SKM-1 (cell line): Measurements from ENCODE around the gene POLR2M.
A peak's percentile ranks its signal among the peaks of the same experiment; 100 is the strongest.

ENCODE experiments used
- DNase-seq: peaks from one replicate; lab custom pipeline; 2025; ENCODE audit not compliant: unreplicated experiment; lab: John Stamatoyannopoulos, UW

The POLR2M gene

GRCh38 chr15:57706405-57707209, at the start of gene POLR2M:
Gene POLR2M, plus strand, starts transcription at chr15:57706714. Its CDS starts 129 bp downstream, at chr15:57706843.
- DNase-seq, result peak; percentile 66

GRCh38 chr15:57657619-57658018, 48.9 kb upstream of the POLR2M start:
- no peak for DNase-seq

GRCh38 chr15:57662091-57662744, 44.3 kb upstream of the POLR2M start:
- no peak for DNase-seq

- DNase-seq, result no peak
Measured at GRCh38 chr15:57662802-57663201, 43.7 kb upstream of the POLR2M start.

GRCh38 chr15:57663262-57663661, 43.3 kb upstream of the POLR2M start:
- no peak for DNase-seq

GRCh38 chr15:57665194-57665593, 41.3 kb upstream of the POLR2M start:
- no peak for DNase-seq

- no peak for DNase-seq
Measured at GRCh38 chr15:57665939-57666338, 40.6 kb upstream of the POLR2M start.

GRCh38 chr15:57667171-57667849, 39.2 kb upstream of the POLR2M start:
- DNase-seq, result no peak

GRCh38 chr15:57668016-57668415, 38.5 kb upstream of the POLR2M start:
- no peak for DNase-seq

- no peak for DNase-seq
Measured at GRCh38 chr15:57671636-57672035, 34.9 kb upstream of the POLR2M start.

- no peak for DNase-seq
Measured at GRCh38 chr15:57675481-57676181, 30.9 kb upstream of the POLR2M start.

GRCh38 chr15:57676585-57676984, 29.9 kb upstream of the POLR2M start:
- DNase-seq, result no peak

- DNase-seq, result no peak
Measured at GRCh38 chr15:57677204-57677603, 29.3 kb upstream of the POLR2M start.

- DNase-seq, result no peak
Measured at GRCh38 chr15:57680021-57680420, 26.5 kb upstream of the POLR2M start.

GRCh38 chr15:57681011-57681410, 25.5 kb upstream of the POLR2M start:
- DNase-seq, result no peak

GRCh38 chr15:57683481-57683880, 23.0 kb upstream of the POLR2M start:
- DNase-seq, result no peak

GRCh38 chr15:57684491-57685151, 21.9 kb upstream of the POLR2M start:
- no peak for DNase-seq

GRCh38 chr15:57685306-57686095, 21.0 kb upstream of the POLR2M start:
- no peak for DNase-seq

GRCh38 chr15:57686657-57687056, 19.9 kb upstream of the POLR2M start:
- no peak for DNase-seq
